Mesothelial cell of epicardium (in vitro differentiated cells): Measurements from ENCODE around the gene SCART1. TPM values are rescaled to one million over a fixed set of nuclear protein-coding genes. Genes with fewer than 3 reads are reported as not detected.
A peak's percentile ranks its signal among the peaks of the same experiment; 100 is the strongest.
"Not testable (repeated sequence)": the region's sequence is repeated elsewhere in the genome, so short reads cannot be mapped to it uniquely, and the experiment has no call there.

Experiments
- DNase-seq, 2 experiments: peaks; one replicate each; pipeline ENCODE4 v3.0.0; 2021; ENCODE audit warnings: low spot score in 2 of 2; ENCODE audit not compliant: unreplicated experiment in 2 of 2
- H3K27ac Mint-ChIP-seq: 2 replicates; pipeline ENCODE4 v1.8.0; 2021; ENCODE audit warnings: mixed read lengths
- H3K27me3 Mint-ChIP-seq: 2 replicates; pipeline ENCODE4 v1.8.0; 2021; ENCODE audit warnings: low read depth, mixed read lengths
- H3K36me3 Mint-ChIP-seq: 2 replicates; pipeline ENCODE4 v1.8.0; 2021; ENCODE audit warnings: mixed read lengths
- H3K4me1 Mint-ChIP-seq: 2 replicates; pipeline ENCODE4 v1.8.0; 2021; ENCODE audit warnings: mixed read lengths
- H3K4me3 Mint-ChIP-seq: 2 replicates; pipeline ENCODE4 v1.8.0; 2021; ENCODE audit warnings: mild to moderate bottlenecking, moderate library complexity, mixed read lengths
- H3K9me3 Mint-ChIP-seq: 2 replicates; pipeline ENCODE4 v1.8.0; 2021; ENCODE audit warnings: mixed read lengths
- total RNA-seq: library from RNA; stranded (reverse); gene quantifications from 3 replicates; pipeline ENCODE4 v1.2.1, GENCODE V29; 2021
- TF ChIP-seq, protein P1 (sequence below): fragments of 200-600 bp; sonication (generic); IDR thresholded peaks from one replicate; pipeline ENCODE4 v1.5.0; 2021; ENCODE audit warnings: antibody characterized with exemption; ENCODE audit not compliant: unreplicated experiment

Gene SCART1
- total RNA-seq: 4.1 to 4.7 TPM (median 4.4 TPM) in 3 replicates

DNA sequence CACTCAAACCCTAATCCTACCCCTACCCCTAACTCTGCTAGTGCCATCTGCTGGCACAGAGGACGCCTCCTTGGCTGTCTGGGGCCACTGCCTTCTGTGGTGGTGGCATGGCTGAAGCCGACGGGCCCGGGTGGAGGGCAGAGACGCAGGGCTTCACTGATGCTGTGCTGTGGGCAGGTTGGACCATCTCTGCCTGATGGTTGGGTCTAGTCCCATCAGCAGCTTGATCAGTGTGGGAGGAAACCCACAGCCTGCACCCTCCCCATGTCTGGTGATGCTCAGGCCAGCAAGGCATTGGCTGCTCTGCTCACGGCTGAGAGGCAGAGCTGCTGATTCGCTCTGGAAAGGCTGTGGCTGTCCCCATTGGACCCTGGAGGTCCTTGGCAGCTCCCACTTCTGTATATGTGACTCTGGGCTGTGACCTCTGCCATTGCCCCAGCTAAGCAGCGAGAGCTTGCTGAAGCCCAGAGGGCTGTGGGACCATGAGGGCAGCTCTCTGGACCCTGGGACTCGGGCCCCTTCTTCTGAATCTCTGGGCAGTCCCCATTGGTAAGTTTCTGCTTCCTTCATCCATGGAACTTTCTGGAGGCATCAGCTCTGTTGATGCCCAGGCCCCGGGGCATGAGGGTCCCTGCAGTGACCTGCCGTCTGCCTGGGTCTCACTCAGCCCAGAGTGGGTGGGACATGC lies at the start of gene SCART1:
Gene SCART1 (plus strand): TSS at position 430 of the 688 bp plus-strand sequence. CDS start 53 bp downstream, at position 483.
- Mint-ChIP-seq H3K27me3 (no peaks in the 10 kb centered on the region), H3K4me1 (no peaks in the 10 kb centered on the region), H3K27ac (no peak within 1 kb of the TSS), H3K4me3 (no peak within 1 kb of the TSS), H3K36me3 (peaks cover 12% of the 10 kb centered on the region), H3K9me3 (peaks cover 42% of the 10 kb centered on the region)
- TF ChIP-seq, protein P1, sequence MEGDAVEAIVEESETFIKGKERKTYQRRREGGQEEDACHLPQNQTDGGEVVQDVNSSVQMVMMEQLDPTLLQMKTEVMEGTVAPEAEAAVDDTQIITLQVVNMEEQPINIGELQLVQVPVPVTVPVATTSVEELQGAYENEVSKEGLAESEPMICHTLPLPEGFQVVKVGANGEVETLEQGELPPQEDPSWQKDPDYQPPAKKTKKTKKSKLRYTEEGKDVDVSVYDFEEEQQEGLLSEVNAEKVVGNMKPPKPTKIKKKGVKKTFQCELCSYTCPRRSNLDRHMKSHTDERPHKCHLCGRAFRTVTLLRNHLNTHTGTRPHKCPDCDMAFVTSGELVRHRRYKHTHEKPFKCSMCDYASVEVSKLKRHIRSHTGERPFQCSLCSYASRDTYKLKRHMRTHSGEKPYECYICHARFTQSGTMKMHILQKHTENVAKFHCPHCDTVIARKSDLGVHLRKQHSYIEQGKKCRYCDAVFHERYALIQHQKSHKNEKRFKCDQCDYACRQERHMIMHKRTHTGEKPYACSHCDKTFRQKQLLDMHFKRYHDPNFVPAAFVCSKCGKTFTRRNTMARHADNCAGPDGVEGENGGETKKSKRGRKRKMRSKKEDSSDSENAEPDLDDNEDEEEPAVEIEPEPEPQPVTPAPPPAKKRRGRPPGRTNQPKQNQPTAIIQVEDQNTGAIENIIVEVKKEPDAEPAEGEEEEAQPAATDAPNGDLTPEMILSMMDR: no peak
- DNase-seq: no peak

DNA sequence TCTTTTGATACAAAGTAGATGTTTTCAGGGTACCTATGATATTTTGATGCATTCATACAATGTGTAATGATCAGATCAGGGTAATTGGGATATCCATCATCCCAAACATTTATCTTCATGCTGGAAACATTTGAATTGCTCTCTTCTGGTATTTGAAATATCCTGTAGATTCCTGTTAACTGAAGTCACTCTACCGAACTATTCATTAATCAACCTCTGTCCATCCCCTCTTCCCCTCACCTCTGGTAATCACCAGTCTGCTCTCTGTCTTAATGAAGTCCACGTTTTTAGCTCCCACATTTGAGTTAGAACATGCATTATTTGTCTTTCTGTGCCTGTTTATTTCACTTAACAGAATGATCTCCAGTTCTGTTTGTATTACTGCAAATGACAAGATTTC lies 48.5 kb upstream of the SCART1 start:
- Mint-ChIP-seq H3K4me1 (peaks cover 15% of the 10 kb centered on the region), H3K9me3 (peaks cover 25% of the 10 kb centered on the region), H3K4me3 (no peak overlapping the region), H3K36me3 (peaks cover 62% of the 10 kb centered on the region), H3K27ac (peak overlapping the region; percentile 11), H3K27me3 (no peaks in the 10 kb centered on the region)
- TF ChIP-seq, protein P1: no peak
- DNase-seq: no peak

DNA sequence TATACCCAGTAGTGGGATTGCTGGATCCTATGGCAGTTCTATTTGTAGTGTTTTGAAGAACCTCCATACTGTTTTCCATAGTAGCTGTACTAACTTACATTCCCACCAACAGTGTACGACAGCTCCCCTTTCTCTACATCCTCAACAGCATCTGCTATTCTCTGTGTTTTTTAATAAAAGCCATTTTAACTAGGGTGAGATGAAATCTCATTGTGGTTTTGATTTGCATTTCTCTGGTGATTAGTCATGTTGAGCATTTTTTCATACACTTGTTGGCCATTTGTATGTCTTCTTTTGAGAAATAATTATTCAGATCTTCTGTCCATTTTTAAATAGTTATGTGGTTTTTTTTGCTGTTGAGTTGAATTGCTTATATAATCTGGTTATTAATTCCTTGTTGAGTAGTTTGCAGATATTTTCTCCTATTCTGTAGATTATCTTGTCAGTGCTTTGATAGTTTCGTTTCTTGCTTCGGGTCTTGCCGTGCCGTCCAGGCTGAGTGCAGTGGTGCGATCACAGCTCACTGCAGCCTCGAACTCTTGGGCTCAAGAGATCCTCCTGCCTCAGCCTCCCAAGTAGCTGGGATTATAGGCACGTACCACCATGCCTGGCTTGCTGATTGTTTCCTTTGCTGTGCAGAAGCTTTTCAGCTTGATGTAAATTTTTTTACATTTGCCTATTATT lies 47.8 kb upstream of the SCART1 start:
- Mint-ChIP-seq H3K4me1 (peaks cover 15% of the 10 kb centered on the region), H3K27me3 (no peaks in the 10 kb centered on the region), H3K27ac (no peak overlapping the region), H3K9me3 (peaks cover 32% of the 10 kb centered on the region), H3K36me3 (peaks cover 69% of the 10 kb centered on the region), H3K4me3 (no peak overlapping the region)
- no peak for DNase-seq
- TF ChIP-seq, protein P1: no peak

DNA sequence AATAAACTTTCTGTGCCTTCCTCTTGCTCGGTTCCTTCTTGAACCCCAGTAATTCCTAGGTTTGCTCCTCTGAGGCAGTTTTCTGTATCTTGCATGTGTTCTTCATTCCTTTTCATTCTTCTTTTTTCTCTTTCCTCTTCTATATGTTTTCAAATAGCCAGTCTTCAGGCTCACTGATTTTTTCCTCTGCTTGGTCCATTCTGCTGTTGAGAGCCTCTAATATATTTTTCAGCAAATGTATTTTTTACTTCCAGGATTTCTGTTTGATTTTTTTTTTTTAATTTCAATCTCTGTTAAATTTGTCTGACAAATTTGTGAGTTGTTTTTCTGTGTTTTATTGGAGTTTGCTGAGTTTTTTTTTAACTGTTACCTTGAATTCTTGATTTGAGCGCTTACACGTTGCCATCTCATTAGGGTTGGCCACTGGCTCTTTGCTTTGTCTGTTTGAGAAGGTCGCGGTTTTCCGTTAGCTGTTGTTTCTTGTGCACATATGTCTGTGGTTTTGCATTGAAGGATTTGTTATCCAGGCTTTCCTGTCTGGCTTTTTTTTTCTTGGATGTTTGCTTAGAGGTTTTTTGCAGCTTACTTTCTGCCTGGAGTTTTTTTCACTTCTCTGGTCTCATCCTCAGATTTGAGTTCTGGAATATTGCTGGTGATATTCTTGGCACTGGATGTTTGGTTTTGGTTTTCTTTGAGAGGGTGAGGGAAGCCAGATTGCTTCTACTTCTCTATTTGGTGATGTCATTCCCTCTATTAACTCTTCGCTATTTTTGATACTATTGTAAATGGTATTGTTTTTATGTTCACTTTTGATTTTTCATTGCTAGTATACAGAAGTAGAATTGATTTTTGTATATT lies 42.0 kb upstream of the SCART1 start:
- H3K9me3 Mint-ChIP-seq: peaks cover 68% of the 10 kb centered on the region
- no peaks in the 10 kb centered on the region for H3K27me3 Mint-ChIP-seq
- H3K27ac Mint-ChIP-seq: no peak overlapping the region
- H3K4me3 Mint-ChIP-seq: no peak overlapping the region
- DNase-seq: no peak
- TF ChIP-seq, protein P1: no peak
- peaks cover 79% of the 10 kb centered on the region for H3K36me3 Mint-ChIP-seq
- no peaks in the 10 kb centered on the region for H3K4me1 Mint-ChIP-seq

DNA sequence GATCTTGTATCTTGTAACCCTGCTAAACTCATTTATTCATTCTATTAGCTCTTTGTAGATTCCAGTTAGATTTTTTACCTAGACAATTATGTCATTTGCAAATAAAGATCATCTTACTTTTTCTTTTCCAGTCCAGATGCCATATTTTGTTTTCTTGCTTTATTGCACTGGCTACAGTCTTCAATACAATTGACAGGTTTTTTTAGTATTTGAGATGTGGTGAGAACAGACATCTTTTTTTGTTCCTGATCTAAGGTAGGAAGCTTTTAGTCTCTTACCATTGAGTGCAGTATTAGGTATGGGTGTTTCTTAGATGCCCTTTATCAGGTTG lies 41.4 kb upstream of the SCART1 start:
- H3K36me3 Mint-ChIP-seq: peaks cover 73% of the 10 kb centered on the region

DNA sequence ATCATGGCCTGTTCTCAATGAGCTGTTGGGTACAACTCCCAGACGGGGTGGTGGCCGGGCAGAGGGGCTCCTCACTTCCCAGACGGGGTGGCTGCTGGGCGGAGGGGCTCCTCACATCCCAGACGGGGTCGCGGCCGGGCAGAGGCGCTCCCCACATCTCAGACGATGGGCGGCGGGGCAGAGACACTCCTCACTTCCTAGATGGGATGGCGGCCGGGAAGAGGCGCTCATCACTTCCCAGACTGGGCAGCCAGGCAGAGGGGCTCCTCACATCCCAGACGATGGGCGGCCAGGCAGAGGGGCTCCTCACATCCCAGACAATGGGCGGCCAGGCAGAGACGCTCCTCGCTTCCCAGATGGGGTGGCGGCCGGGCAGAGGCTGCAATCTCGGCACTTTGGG lies 39.3 kb upstream of the SCART1 start:
- H3K36me3 Mint-ChIP-seq: peaks cover 67% of the 10 kb centered on the region
- not testable (repeated sequence) for DNase-seq, H3K4me1 Mint-ChIP-seq, H3K27ac Mint-ChIP-seq, H3K4me3 Mint-ChIP-seq, H3K27me3 Mint-ChIP-seq
- peaks cover 50% of the 10 kb centered on the region for H3K9me3 Mint-ChIP-seq

More for the DNA sequence above, 41.4 kb upstream of the SCART1 start:
- Mint-ChIP-seq H3K4me1 (no peaks in the 10 kb centered on the region), H3K4me3 (no peak overlapping the region), H3K27ac (no peak overlapping the region), H3K9me3 (peaks cover 68% of the 10 kb centered on the region), H3K27me3 (no peaks in the 10 kb centered on the region)
- TF ChIP-seq, protein P1: no peak
- DNase-seq: no peak
